ENCODE measurements around the gene CNKSR3.
A peak's percentile ranks its signal among the peaks of the same experiment; 100 is the strongest.

Gene CNKSR3

GRCh38 chr6:154425034-154425433, 85.5 kb downstream of the CNKSR3 start:
- Histone ChIP-seq H3K4me3 (ENCODE audit: low read length) (no peak overlapping the region), H3K18ac (ENCODE audit: low read length) (no peak overlapping the region), H3K4ac (ENCODE audit: low read depth, low read length) (no peak overlapping the region), H3K36me3 (ENCODE audit: control insufficient read depth, insufficient read depth, low read length) (peaks cover 2% of the 10 kb centered on the region), H3K4me1 (ENCODE audit: control insufficient read depth, low read depth, low read length) (no peaks in the 10 kb centered on the region), H3K9ac (ENCODE audit: low read length) (no peak overlapping the region), H3K23ac (ENCODE audit: low read length) (no peak overlapping the region), H4K5ac (ENCODE audit: low read length) (no peak overlapping the region), H2AK5ac (ENCODE audit: low read length) (no peak overlapping the region), H2BK5ac (ENCODE audit: low read length) (no peak overlapping the region), H3K79me2 (ENCODE audit: control insufficient read depth, insufficient read depth, low read length) (no peaks in the 10 kb centered on the region), H4K8ac (ENCODE audit: low read depth, low read length) (no peak overlapping the region), H3K4me2 (ENCODE audit: low read length) (no peak overlapping the region), H2BK15ac (replicated peaks; ENCODE audit: low read depth) (no peak overlapping the region), H2BK120ac (ENCODE audit: low read depth, low read length) (no peak overlapping the region), H3K27ac (ENCODE audit: low read depth, low read length) (no peak overlapping the region), H3K27me3 (ENCODE audit: insufficient read depth, low read length, poor library complexity) (no peaks in the 10 kb centered on the region), H3K79me1 (ENCODE audit: low read length) (no peaks in the 10 kb centered on the region), H3K56ac (ENCODE audit: low read length) (no peak overlapping the region)
- no peak for DNase-seq
- WGBS (ENCODE audit: extremely low coverage, insufficient coverage, low lambda C conversion rate), result no CpG with 5 or more reads among the region's 4 CpGs

DNA sequence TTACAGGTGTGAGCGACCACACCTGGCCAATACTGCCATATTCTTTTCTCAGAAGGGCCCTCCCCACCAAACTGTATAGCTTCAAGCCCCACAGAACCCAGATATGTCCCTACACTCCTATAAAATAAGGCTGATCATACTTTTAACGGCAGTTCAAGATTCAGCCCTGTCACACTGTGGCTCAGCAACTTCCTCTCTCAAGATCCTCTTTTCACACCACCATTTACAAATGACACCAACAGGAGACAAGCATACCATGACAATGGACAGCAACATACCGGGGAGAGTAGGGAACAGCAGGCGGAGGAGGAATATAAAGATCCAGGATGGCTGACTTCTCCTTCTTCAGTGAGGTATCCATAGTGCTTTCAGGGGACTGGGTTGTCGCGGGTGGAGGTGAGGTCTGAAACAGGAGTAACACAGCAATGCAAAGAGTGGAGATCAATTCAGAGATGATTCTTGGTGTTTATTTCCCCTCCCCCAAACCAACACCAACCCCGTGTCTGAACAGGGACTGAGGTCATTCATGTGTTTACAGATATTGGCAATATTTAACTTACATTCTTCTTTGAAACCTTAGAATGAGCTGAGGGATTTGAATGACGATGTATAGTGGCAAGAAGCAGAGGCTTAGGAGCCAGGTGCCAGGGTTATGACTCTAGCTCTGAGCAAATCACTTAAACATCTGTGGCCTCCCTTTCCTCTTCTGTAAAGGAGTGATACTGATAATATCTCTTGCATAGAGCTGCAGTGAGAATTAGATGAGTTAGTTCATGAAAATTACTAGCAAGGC, 96.3 kb downstream of the CNKSR3 start:
- Histone ChIP-seq H4K5ac (ENCODE audit: low read length) (no peak overlapping the region), H2AK5ac (ENCODE audit: low read length) (no peak overlapping the region), H3K79me2 (ENCODE audit: control insufficient read depth, insufficient read depth, low read length) (no peaks in the 10 kb centered on the region), H3K9ac (ENCODE audit: low read length) (no peak overlapping the region), H2BK15ac (replicated peaks; ENCODE audit: low read depth) (no peak overlapping the region), H3K56ac (ENCODE audit: low read length) (no peak overlapping the region), H3K4me3 (ENCODE audit: low read length) (no peak overlapping the region), H3K4me1 (ENCODE audit: control insufficient read depth, low read depth, low read length) (no peaks in the 10 kb centered on the region), H3K23ac (ENCODE audit: low read length) (no peak overlapping the region), H2BK5ac (ENCODE audit: low read length) (no peak overlapping the region), H3K18ac (ENCODE audit: low read length) (no peak overlapping the region), H3K27me3 (ENCODE audit: insufficient read depth, low read length, poor library complexity) (no peaks in the 10 kb centered on the region), H2BK120ac (ENCODE audit: low read depth, low read length) (no peak overlapping the region), H4K8ac (ENCODE audit: low read depth, low read length) (no peak overlapping the region), H3K27ac (ENCODE audit: low read depth, low read length) (no peak overlapping the region), H3K79me1 (ENCODE audit: low read length) (peaks cover 1% of the 10 kb centered on the region), H3K4ac (ENCODE audit: low read depth, low read length) (no peak overlapping the region), H3K4me2 (ENCODE audit: low read length) (no peak overlapping the region), H3K36me3 (ENCODE audit: control insufficient read depth, insufficient read depth, low read length) (peaks cover 8% of the 10 kb centered on the region)
- no CpG with 5 or more reads among the region's 8 CpGs for WGBS (ENCODE audit: extremely low coverage, insufficient coverage, low lambda C conversion rate)
- DNase-seq, result peak; percentile 14

DNA sequence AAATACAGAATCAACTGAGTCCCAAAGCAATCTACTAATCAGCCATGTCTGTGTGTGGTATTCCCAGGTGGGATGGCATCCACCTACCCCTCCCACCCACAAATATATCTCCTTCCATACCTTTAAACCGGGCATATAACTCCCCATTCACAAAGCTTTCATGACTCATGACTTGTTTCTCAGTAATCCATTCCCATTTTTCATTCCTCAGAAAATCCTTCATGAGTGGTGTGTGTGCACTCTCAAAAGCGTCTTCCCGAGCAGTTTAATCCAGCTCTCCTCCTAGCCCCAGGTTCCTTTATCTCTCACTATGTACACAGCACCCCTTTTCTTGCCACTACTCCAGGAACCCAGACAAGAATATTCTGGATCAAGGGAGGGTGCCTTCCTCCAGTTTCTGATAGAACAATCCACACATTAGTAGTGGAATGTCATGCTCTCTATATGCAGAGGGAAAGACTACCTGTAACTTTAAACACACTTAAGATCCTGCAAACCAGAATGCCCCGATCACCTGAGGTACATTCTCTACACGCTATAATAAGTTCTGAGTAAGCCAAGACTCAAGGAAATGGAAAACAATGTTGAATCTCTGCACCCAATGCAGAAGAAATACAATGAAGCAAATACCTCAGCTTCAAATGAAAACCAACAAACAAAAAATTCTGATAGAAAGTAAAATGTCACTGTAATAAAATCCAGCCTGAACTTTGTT, 98.2 kb downstream of the CNKSR3 start:
- Histone ChIP-seq H2BK120ac (ENCODE audit: low read depth, low read length) (no peak overlapping the region), H2BK5ac (ENCODE audit: low read length) (no peak overlapping the region), H3K79me2 (ENCODE audit: control insufficient read depth, insufficient read depth, low read length) (no peaks in the 10 kb centered on the region), H3K4me1 (ENCODE audit: control insufficient read depth, low read depth, low read length) (no peaks in the 10 kb centered on the region), H4K5ac (ENCODE audit: low read length) (no peak overlapping the region), H2BK15ac (replicated peaks; ENCODE audit: low read depth) (no peak overlapping the region), H4K8ac (ENCODE audit: low read depth, low read length) (no peak overlapping the region), H2AK5ac (ENCODE audit: low read length) (no peak overlapping the region), H3K4ac (ENCODE audit: low read depth, low read length) (no peak overlapping the region), H3K56ac (ENCODE audit: low read length) (no peak overlapping the region), H3K27ac (ENCODE audit: low read depth, low read length) (no peak overlapping the region), H3K9ac (ENCODE audit: low read length) (no peak overlapping the region), H3K4me2 (ENCODE audit: low read length) (no peak overlapping the region), H3K4me3 (ENCODE audit: low read length) (no peak overlapping the region), H3K18ac (ENCODE audit: low read length) (no peak overlapping the region), H3K27me3 (ENCODE audit: insufficient read depth, low read length, poor library complexity) (no peaks in the 10 kb centered on the region), H3K23ac (ENCODE audit: low read length) (no peak overlapping the region), H3K79me1 (ENCODE audit: low read length) (no peaks in the 10 kb centered on the region), H3K36me3 (ENCODE audit: control insufficient read depth, insufficient read depth, low read length) (peaks cover 3% of the 10 kb centered on the region)
- WGBS (ENCODE audit: extremely low coverage, insufficient coverage, low lambda C conversion rate), result no CpG with 5 or more reads among the region's 5 CpGs
- DNase-seq, result no peak

DNA sequence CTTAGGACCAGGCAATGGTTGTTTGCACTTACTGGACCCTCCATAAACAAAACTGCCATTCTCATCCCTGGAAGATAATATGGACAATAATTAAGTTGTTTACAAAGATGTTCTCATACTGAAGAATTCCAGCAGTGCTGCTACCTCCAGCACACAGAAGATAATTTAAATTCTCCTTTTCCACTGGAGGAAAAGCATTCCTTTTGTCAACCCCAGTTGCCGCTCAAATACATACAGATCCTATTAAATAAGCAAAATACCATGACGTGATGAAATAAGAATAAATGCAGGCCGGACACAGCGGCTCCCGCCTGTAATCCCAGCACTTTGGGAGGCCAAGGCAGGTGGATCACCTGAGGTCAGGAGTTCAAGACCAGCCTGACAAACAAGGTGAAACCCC, 99.4 kb downstream of the CNKSR3 start:
- DNase-seq, result no peak
- no peaks in the 10 kb centered on the region for H3K4me1 ChIP-seq (ENCODE audit: control insufficient read depth, low read depth, low read length)
- H3K4me2 ChIP-seq (ENCODE audit: low read length), result no peak overlapping the region
- H3K79me1 ChIP-seq (ENCODE audit: low read length), result no peaks in the 10 kb centered on the region
- H2BK120ac ChIP-seq (ENCODE audit: low read depth, low read length), result no peak overlapping the region
- H2BK15ac ChIP-seq (replicated peaks; ENCODE audit: low read depth), result no peak overlapping the region
- no peak overlapping the region for H3K4me3 ChIP-seq (ENCODE audit: low read length)
- H2BK5ac ChIP-seq (ENCODE audit: low read length), result no peak overlapping the region
- H3K79me2 ChIP-seq (ENCODE audit: control insufficient read depth, insufficient read depth, low read length), result no peaks in the 10 kb centered on the region
- no peak overlapping the region for H3K56ac ChIP-seq (ENCODE audit: low read length)
- no peaks in the 10 kb centered on the region for H3K27me3 ChIP-seq (ENCODE audit: insufficient read depth, low read length, poor library complexity)
- no peak overlapping the region for H4K8ac ChIP-seq (ENCODE audit: low read depth, low read length)
- no peak overlapping the region for H3K23ac ChIP-seq (ENCODE audit: low read length)
- H4K5ac ChIP-seq (ENCODE audit: low read length), result no peak overlapping the region
- H3K18ac ChIP-seq (ENCODE audit: low read length), result no peak overlapping the region
- no peak overlapping the region for H2AK5ac ChIP-seq (ENCODE audit: low read length)
- H3K9ac ChIP-seq (ENCODE audit: low read length), result no peak overlapping the region
- H3K4ac ChIP-seq (ENCODE audit: low read depth, low read length), result no peak overlapping the region
- H3K27ac ChIP-seq (ENCODE audit: low read depth, low read length), result no peak overlapping the region
- no CpG with 5 or more reads among the region's 5 CpGs for WGBS (ENCODE audit: extremely low coverage, insufficient coverage, low lambda C conversion rate)
- peaks cover 1% of the 10 kb centered on the region for H3K36me3 ChIP-seq (ENCODE audit: control insufficient read depth, insufficient read depth, low read length)

DNA sequence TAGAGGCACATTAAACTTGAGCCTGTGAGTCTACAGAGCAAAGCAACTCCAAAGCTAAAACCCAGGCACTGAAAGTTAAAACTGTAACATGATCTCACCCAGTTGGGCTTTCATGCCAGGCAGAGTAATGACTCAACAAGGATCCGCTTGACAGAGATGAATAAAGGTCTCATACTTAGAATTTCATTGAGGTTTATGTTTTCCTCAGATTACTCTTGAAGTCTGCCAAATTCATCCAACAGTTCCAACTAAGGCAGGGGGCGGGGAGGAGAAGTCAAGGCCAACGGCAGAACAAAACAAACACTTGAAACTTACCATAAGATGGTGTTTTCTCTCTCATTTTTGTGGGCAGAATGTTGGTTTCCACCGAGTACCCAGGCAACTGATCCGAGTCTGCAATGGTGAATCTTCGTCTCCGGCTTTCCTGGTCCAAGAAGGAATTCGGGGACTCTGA, 99.8 kb downstream of the CNKSR3 start:
- Histone ChIP-seq H3K27me3 (ENCODE audit: insufficient read depth, low read length, poor library complexity) (no peaks in the 10 kb centered on the region), H3K4me1 (ENCODE audit: control insufficient read depth, low read depth, low read length) (no peaks in the 10 kb centered on the region), H2BK120ac (ENCODE audit: low read depth, low read length) (no peak overlapping the region), H3K36me3 (ENCODE audit: control insufficient read depth, insufficient read depth, low read length) (peaks cover 1% of the 10 kb centered on the region), H3K4me3 (ENCODE audit: low read length) (no peak overlapping the region), H3K56ac (ENCODE audit: low read length) (no peak overlapping the region), H3K9ac (ENCODE audit: low read length) (no peak overlapping the region), H3K27ac (ENCODE audit: low read depth, low read length) (no peak overlapping the region), H3K23ac (ENCODE audit: low read length) (no peak overlapping the region), H3K4me2 (ENCODE audit: low read length) (no peak overlapping the region), H3K4ac (ENCODE audit: low read depth, low read length) (no peak overlapping the region), H3K79me1 (ENCODE audit: low read length) (no peaks in the 10 kb centered on the region), H3K18ac (ENCODE audit: low read length) (no peak overlapping the region), H3K79me2 (ENCODE audit: control insufficient read depth, insufficient read depth, low read length) (no peaks in the 10 kb centered on the region), H2AK5ac (ENCODE audit: low read length) (no peak overlapping the region), H4K8ac (ENCODE audit: low read depth, low read length) (no peak overlapping the region), H4K5ac (ENCODE audit: low read length) (no peak overlapping the region), H2BK15ac (replicated peaks; ENCODE audit: low read depth) (no peak overlapping the region), H2BK5ac (ENCODE audit: low read length) (no peak overlapping the region)
- WGBS (ENCODE audit: extremely low coverage, insufficient coverage, low lambda C conversion rate), result no CpG with 5 or more reads among the region's 8 CpGs
- peak; percentile 67 for DNase-seq
